ENCODE measurements around the gene ARFGEF3. TPM values are rescaled to one million over a fixed set of nuclear protein-coding genes. Genes with fewer than 3 reads are reported as not detected.

Gene ARFGEF3
- total RNA-seq, 1 experiment from 2014 or later = 5.2 TPM

GRCh38 chr6:138246650-138247440 is 85.1 kb downstream of the ARFGEF3 start:
- no peaks in the 10 kb centered on the region for H3K27me3 Mint-ChIP-seq (ENCODE audit: insufficient read depth, unreplicated experiment)
- H3K4me1 ChIP-seq = no peaks in the 10 kb centered on the region
- BruUV-seq (replicated peaks) = no TSS peak
- H3K4me1 Mint-ChIP-seq (ENCODE audit: low read depth, unreplicated experiment) = no peaks in the 10 kb centered on the region
- H3K4me3 ChIP-seq (ENCODE audit: low read depth, low read length) = no peak overlapping the region
- ChIA-PET CTCF (no interaction called here), POLR2A (no interaction called here)
- H3K27me3 ChIP-seq (replicated peaks; ENCODE audit: control insufficient read depth, insufficient read depth, low read length) = no peaks in the 10 kb centered on the region
- H3K36me3 Mint-ChIP-seq (ENCODE audit: insufficient read depth, unreplicated experiment) = no peaks in the 10 kb centered on the region
- H3K4me3 Mint-ChIP-seq (ENCODE audit: unreplicated experiment) = no peak overlapping the region
- no peaks in the 10 kb centered on the region for H3K9me3 ChIP-seq
- no peak for DNase-seq
- H3K27ac Mint-ChIP-seq (ENCODE audit: unreplicated experiment) = no peak overlapping the region
- no peak for TF ChIP-seq CTCF (IDR thresholded peaks at IDR 0.05; ENCODE audit: insufficient read depth in 1 of 2, low read depth in 1 of 2, low read length in 1 of 2, severe bottlenecking in 1 of 2, unreplicated experiment in 1 of 2)
- H3K9me3 Mint-ChIP-seq (ENCODE audit: unreplicated experiment) = no peaks in the 10 kb centered on the region
- intact Hi-C loops (cut with micrococcal nuclease; ENCODE audit: unreplicated experiment) = no loop called here
- no peaks in the 10 kb centered on the region for H3K36me3 ChIP-seq (ENCODE audit: control insufficient read depth, insufficient read depth, low read length)

GRCh38 chr6:138248011-138248410 is 86.3 kb downstream of the ARFGEF3 start:
- ChIA-PET POLR2A (no interaction called here), CTCF (no interaction called here)
- TF ChIP-seq CTCF (IDR thresholded peaks at IDR 0.05; ENCODE audit: insufficient read depth in 1 of 2, low read depth in 1 of 2, low read length in 1 of 2, severe bottlenecking in 1 of 2, unreplicated experiment in 1 of 2) = no peak
- intact Hi-C loops (cut with micrococcal nuclease; ENCODE audit: unreplicated experiment) = no loop called here
- H3K9me3 Mint-ChIP-seq (ENCODE audit: unreplicated experiment) = no peaks in the 10 kb centered on the region
- no peak overlapping the region for H3K27ac Mint-ChIP-seq (ENCODE audit: unreplicated experiment)
- Histone ChIP-seq H3K4me1 (no peaks in the 10 kb centered on the region), H3K36me3 (ENCODE audit: control insufficient read depth, insufficient read depth, low read length) (no peaks in the 10 kb centered on the region), H3K4me3 (ENCODE audit: low read depth, low read length) (no peak overlapping the region), H3K9me3 (no peaks in the 10 kb centered on the region), H3K27me3 (replicated peaks; ENCODE audit: control insufficient read depth, insufficient read depth, low read length) (no peaks in the 10 kb centered on the region)
- H3K4me1 Mint-ChIP-seq (ENCODE audit: low read depth, unreplicated experiment) = no peaks in the 10 kb centered on the region
- no TSS peak for BruUV-seq (replicated peaks)
- no peak overlapping the region for H3K4me3 Mint-ChIP-seq (ENCODE audit: unreplicated experiment)
- H3K27me3 Mint-ChIP-seq (ENCODE audit: insufficient read depth, unreplicated experiment) = no peaks in the 10 kb centered on the region
- DNase-seq = no peak
- no peaks in the 10 kb centered on the region for H3K36me3 Mint-ChIP-seq (ENCODE audit: insufficient read depth, unreplicated experiment)

- DNase-seq = no peak
- Histone ChIP-seq H3K4me1 (no peaks in the 10 kb centered on the region), H3K27me3 (replicated peaks; ENCODE audit: control insufficient read depth, insufficient read depth, low read length) (no peaks in the 10 kb centered on the region), H3K9me3 (no peaks in the 10 kb centered on the region), H3K4me3 (ENCODE audit: low read depth, low read length) (no peak overlapping the region), H3K36me3 (ENCODE audit: control insufficient read depth, insufficient read depth, low read length) (no peaks in the 10 kb centered on the region)
- intact Hi-C loops (cut with micrococcal nuclease; ENCODE audit: unreplicated experiment) = no loop called here
- no TSS peak for BruUV-seq (replicated peaks)
- Mint-ChIP-seq H3K27me3 (ENCODE audit: insufficient read depth, unreplicated experiment) (no peaks in the 10 kb centered on the region), H3K36me3 (ENCODE audit: insufficient read depth, unreplicated experiment) (no peaks in the 10 kb centered on the region), H3K9me3 (ENCODE audit: unreplicated experiment) (no peaks in the 10 kb centered on the region), H3K27ac (ENCODE audit: unreplicated experiment) (no peak overlapping the region), H3K4me1 (ENCODE audit: low read depth, unreplicated experiment) (no peaks in the 10 kb centered on the region), H3K4me3 (ENCODE audit: unreplicated experiment) (no peak overlapping the region)
- ChIA-PET CTCF (no interaction called here), POLR2A (no interaction called here)
- no peak for TF ChIP-seq CTCF (IDR thresholded peaks at IDR 0.05; ENCODE audit: insufficient read depth in 1 of 2, low read depth in 1 of 2, low read length in 1 of 2, severe bottlenecking in 1 of 2, unreplicated experiment in 1 of 2)
Observed at GRCh38 chr6:138248878-138249277, 87.1 kb downstream of the ARFGEF3 start.
